A673 (cell line): ENCODE results near the gene DDX3X. TPM values are rescaled to one million over a fixed set of nuclear protein-coding genes. Genes with fewer than 3 reads are reported as not detected.

ENCODE experiments used
- BruUV-seq: library from RNA; stranded (reverse); fragments of 400-500 nt; replicated peaks from 2 replicates; lab custom pipeline; 2021; lab: Mats Ljungman, UMichigan
- CTCF ChIA-PET: fragments of 300-600 bp; sonication (Branson Sonifier 250); formaldehyde crosslinking; loops from one replicate; lab custom pipeline; 2022; ENCODE audit warnings: antibody characterized with exemption; lab: Charles Lee
- POLR2A ChIA-PET: fragments of 300-600 bp; sonication (Branson Sonifier 250); formaldehyde crosslinking; loops from one replicate; lab custom pipeline; 2022; ENCODE audit warnings: antibody characterized with exemption; ENCODE audit not compliant: low non-redundant PET; lab: Charles Lee
- DNase-seq: peaks from one replicate; pipeline ENCODE4 v3.0.0-alpha.2; 2015; ENCODE audit warnings: low spot score
- H3K27ac ChIP-seq: fragments of 200-600 bp; sonication (generic); 2 replicates; pipeline ENCODE4 v1.5.1; 2016; ENCODE audit warnings: mixed run types, low read depth, mild to moderate bottlenecking, mixed read lengths, antibody characterized with exemption, low read length; ENCODE audit not compliant: poor library complexity, severe bottlenecking
- H3K27me3 ChIP-seq: fragments of 200-600 bp; sonication (generic); replicated peaks from 2 replicates; pipeline ENCODE4 v1.6.1; 2017; ENCODE audit warnings: mixed run types, low read depth, mild to moderate bottlenecking, mixed read lengths, antibody characterized with exemption, low read length; ENCODE audit not compliant: insufficient read depth, poor library complexity
- H3K36me3 ChIP-seq: fragments of 200-600 bp; sonication (generic); 2 replicates; pipeline ENCODE4 v1.6.1; 2016; ENCODE audit warnings: mixed run types, mild to moderate bottlenecking, mixed read lengths, antibody characterized with exemption, low read length; ENCODE audit not compliant: insufficient read depth, poor library complexity, severe bottlenecking
- H3K4me1 ChIP-seq: fragments of 200-600 bp; sonication (generic); 2 replicates; pipeline ENCODE4 v1.6.1; 2017; ENCODE audit warnings: mixed run types, mild to moderate bottlenecking, mixed read lengths, antibody characterized with exemption, low read length; ENCODE audit not compliant: insufficient read depth, poor library complexity, severe bottlenecking
- H3K4me3 ChIP-seq: fragments of 200-600 bp; sonication (generic); 2 replicates; pipeline ENCODE4 v1.5.1; 2016; ENCODE audit warnings: low read depth, mixed run types, mild to moderate bottlenecking, mixed read lengths, low read length; ENCODE audit not compliant: poor library complexity, severe bottlenecking
- H3K9me3 ChIP-seq: fragments of 200-600 bp; sonication (generic); 2 replicates; pipeline ENCODE4 v1.6.1; 2016; ENCODE audit warnings: mixed run types, low read depth, mild to moderate bottlenecking, mixed read lengths, antibody characterized with exemption, low read length; ENCODE audit not compliant: poor library complexity, severe bottlenecking
- CTCF ChIP-seq: fragments of 300-800, 200-600 bp; sonication (generic); conservative IDR thresholded peaks from 2 replicates; pipeline ENCODE4 v1.5.1; 2017; ENCODE audit warnings: low read depth, mild to moderate bottlenecking, antibody characterized with exemption, low read length, moderate library complexity, mixed read lengths
- EZH2 ChIP-seq: fragments of 200-600 bp; sonication (generic); IDR thresholded peaks from 2 replicates; pipeline ENCODE4 v1.6.1; 2017; ENCODE audit warnings: borderline replicate concordance, low read depth, mild to moderate bottlenecking, mixed read lengths, antibody characterized with exemption, low read length; ENCODE audit not compliant: poor library complexity, severe bottlenecking
- intact Hi-C: fragments of 100-400 bp; cut with micrococcal nuclease; formaldehyde crosslinking; loops from one replicate; pipeline ENCODE4 v1.10.0; 2022; ENCODE audit not compliant: unreplicated experiment
- total RNA-seq: library from RNA; stranded (reverse); gene quantifications from 2 replicates; pipeline ENCODE4 v1.2.3, GENCODE V29; 2021

DDX3X gene
- total RNA-seq, 1 experiment from 2014 or later, result 454 TPM

GRCh38 chrX:41289095-41289494, 44.9 kb upstream of the DDX3X start:
- Histone ChIP-seq H3K36me3 (no peaks in the 10 kb centered on the region), H3K27me3 (no peaks in the 10 kb centered on the region), H3K27ac (no peak overlapping the region), H3K4me3 (no peak overlapping the region), H3K9me3 (no peaks in the 10 kb centered on the region), H3K4me1 (peaks cover 10% of the 10 kb centered on the region)
- intact Hi-C loops, result no loop called here
- DNase-seq, result peak; percentile 58
- TF ChIP-seq CTCF (no peak), EZH2 (no peak)
- ChIA-PET POLR2A (no interaction called here), CTCF (no interaction called here)
- BruUV-seq, result no TSS peak

- Histone ChIP-seq H3K27ac (no peak overlapping the region), H3K4me3 (no peak overlapping the region), H3K4me1 (peaks cover 10% of the 10 kb centered on the region), H3K36me3 (no peaks in the 10 kb centered on the region), H3K27me3 (no peaks in the 10 kb centered on the region), H3K9me3 (no peaks in the 10 kb centered on the region)
- intact Hi-C loops, result no loop called here
- no TSS peak for BruUV-seq
- ChIA-PET POLR2A (no interaction called here), CTCF (no interaction called here)
- TF ChIP-seq CTCF, result no peak
- no peak for TF ChIP-seq EZH2
- DNase-seq, result no peak
Observed at GRCh38 chrX:41291309-41291708, 42.7 kb upstream of the DDX3X start.

GRCh38 chrX:41293269-41293668, 40.7 kb upstream of the DDX3X start:
- CTCF ChIA-PET, result interaction anchor here (0.6 to 0.8 kb wide), 3 partner anchors 113 to 749 kb away, joined by 3 read pairs; no protein-coding TSS in a partner anchor

More at GRCh38 chrX:41293269-41293668, 40.7 kb upstream of the DDX3X start:
- H3K9me3 ChIP-seq, result no peaks in the 10 kb centered on the region
- intact Hi-C loops, result no loop called here
- H3K27ac ChIP-seq, result no peak overlapping the region
- H3K4me3 ChIP-seq, result no peak overlapping the region
- TF ChIP-seq CTCF, result peak; percentile 56
- no peak for TF ChIP-seq EZH2
- H3K4me1 ChIP-seq, result peaks cover 10% of the 10 kb centered on the region
- no TSS peak for BruUV-seq
- POLR2A ChIA-PET, result no interaction called here
- H3K36me3 ChIP-seq, result no peaks in the 10 kb centered on the region
- no peaks in the 10 kb centered on the region for H3K27me3 ChIP-seq
- DNase-seq, result peak; percentile 47
